ENCODE results near the gene FAM13C.

DNA sequence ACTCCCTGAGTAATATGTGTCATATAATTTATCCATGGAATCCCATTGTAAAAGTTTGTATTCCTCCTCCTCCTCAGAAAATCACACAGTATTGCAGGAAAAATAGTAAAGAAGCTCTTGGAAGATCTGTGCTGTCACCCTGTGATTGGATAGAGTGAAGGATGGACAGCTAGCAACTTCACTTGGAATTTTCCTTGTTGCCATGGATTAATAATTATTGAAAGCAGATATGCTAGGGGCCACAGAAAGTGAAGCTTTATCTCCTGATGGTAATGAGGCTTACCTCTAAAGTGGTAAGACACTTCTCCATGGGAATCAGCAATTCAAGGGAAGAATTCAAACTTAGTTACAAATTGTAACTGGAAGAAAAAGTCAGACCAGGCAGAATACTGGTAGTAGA is 137.1 kb downstream of the FAM13C start:
- TF ChIP-seq POLR2A (IDR thresholded peaks at IDR 0.05): no peak
- TF ChIP-seq, protein P1, sequence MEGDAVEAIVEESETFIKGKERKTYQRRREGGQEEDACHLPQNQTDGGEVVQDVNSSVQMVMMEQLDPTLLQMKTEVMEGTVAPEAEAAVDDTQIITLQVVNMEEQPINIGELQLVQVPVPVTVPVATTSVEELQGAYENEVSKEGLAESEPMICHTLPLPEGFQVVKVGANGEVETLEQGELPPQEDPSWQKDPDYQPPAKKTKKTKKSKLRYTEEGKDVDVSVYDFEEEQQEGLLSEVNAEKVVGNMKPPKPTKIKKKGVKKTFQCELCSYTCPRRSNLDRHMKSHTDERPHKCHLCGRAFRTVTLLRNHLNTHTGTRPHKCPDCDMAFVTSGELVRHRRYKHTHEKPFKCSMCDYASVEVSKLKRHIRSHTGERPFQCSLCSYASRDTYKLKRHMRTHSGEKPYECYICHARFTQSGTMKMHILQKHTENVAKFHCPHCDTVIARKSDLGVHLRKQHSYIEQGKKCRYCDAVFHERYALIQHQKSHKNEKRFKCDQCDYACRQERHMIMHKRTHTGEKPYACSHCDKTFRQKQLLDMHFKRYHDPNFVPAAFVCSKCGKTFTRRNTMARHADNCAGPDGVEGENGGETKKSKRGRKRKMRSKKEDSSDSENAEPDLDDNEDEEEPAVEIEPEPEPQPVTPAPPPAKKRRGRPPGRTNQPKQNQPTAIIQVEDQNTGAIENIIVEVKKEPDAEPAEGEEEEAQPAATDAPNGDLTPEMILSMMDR (IDR thresholded peaks at IDR 0.05): no peak

All from Peyer's patch (tissue), 4 donors.